Vagina (tissue), 2 donors: ENCODE measurements around the gene ANOS1. TPM values are rescaled to one million over a fixed set of nuclear protein-coding genes. Genes with fewer than 3 reads are reported as not detected.
"Not testable (repeated sequence)": the region's sequence is repeated elsewhere in the genome, so short reads cannot be mapped to it uniquely, and the experiment has no call there.

ENCODE experiments used
- DNase-seq, 2 donors: peaks; one replicate each; pipeline ENCODE4 v3.0.0-alpha.2; 2017; ENCODE audit errors: extremely low spot score in 2 of 2
- H3K27ac ChIP-seq: fragments of 200-600 bp; sonication (generic); one replicate; pipeline ENCODE4 v1.5.1; 2019
- H3K27me3 ChIP-seq: fragments of 200-600 bp; sonication (generic); one replicate; pipeline ENCODE4 v1.5.1; 2019
- H3K36me3 ChIP-seq, 2 donors: fragments of 200-600 bp; sonication (generic); one replicate each; pipeline ENCODE4 v1.5.1; 2017 to 2019
- H3K4me1 ChIP-seq: fragments of 200-600 bp; sonication (generic); one replicate; pipeline ENCODE4 v1.5.1; 2019
- H3K4me3 ChIP-seq, 2 donors: fragments of 200-600 bp; sonication (generic); 1 replicate in 1 of 2; 2 replicates in 1 of 2; pipeline ENCODE4 v1.5.1; 2016 to 2019
- H3K9me3 ChIP-seq: fragments of 200-600 bp; sonication (generic); one replicate; pipeline ENCODE4 v1.5.1; 2019
- CTCF ChIP-seq, 3 experiments: fragments of 450-650 bp in 2 of 3; fragments of 200-600 bp in 1 of 3; sonication (generic) in 1 of 3; IDR thresholded peaks; one replicate each; pipeline ENCODE4 v1.5.1; 2017 to 2019; ENCODE audit warnings: antibody characterized with exemption in 3 of 3, mild to moderate bottlenecking in 2 of 3, moderate library complexity in 2 of 3
- POLR2A ChIP-seq, 2 donors: fragments of 450-650 bp; IDR thresholded peaks; one replicate each; pipeline ENCODE4 v1.6.1; 2017; ENCODE audit warnings: antibody characterized with exemption in 2 of 2, mild to moderate bottlenecking in 2 of 2, moderate library complexity in 2 of 2
- POLR2AphosphoS5 ChIP-seq, 2 donors: sonication (generic); formaldehyde crosslinking; IDR thresholded peaks; one replicate each; pipeline ENCODE4 v1.9.0; 2017; ENCODE audit warnings: antibody characterized with exemption in 2 of 2, mild to moderate bottlenecking in 2 of 2, low read depth in 1 of 2; ENCODE audit not compliant: insufficient read depth in 1 of 2
- intact Hi-C: fragments of 100-400 bp; cut with DNase I; formaldehyde crosslinking; loops from one replicate; pipeline ENCODE4 v1.15.1; 2023
- total RNA-seq: library from RNA; depleted of rRNA; stranded (reverse); fragments of >200 nt; gene quantifications from one replicate; pipeline ENCODE4 v1.2.3, GENCODE V29; 2016

The ANOS1 gene
- 3.2 TPM for total RNA-seq

GRCh38 chrX:8731559-8732395 is at the start of gene ANOS1:
Gene ANOS1 (minus strand): TSS chrX:8732137. CDS start chrX:8732036, 101 bp downstream.
- Histone ChIP-seq H3K9me3 (no peaks in the 10 kb centered on the region), H3K4me1 (peaks cover 12% of the 10 kb centered on the region), H3K27ac (no peak within 1 kb of the TSS), H3K36me3 (no peaks in the 10 kb centered on the region), H3K27me3 (no peaks in the 10 kb centered on the region), H3K4me3 (peak within 1 kb of the TSS; percentile 39 to 44)
- TF ChIP-seq POLR2AphosphoS5 (IDR thresholded peaks at IDR 0.05; ENCODE audit: insufficient read depth in 1 of 2, low read depth in 1 of 2) (no peak), POLR2A (IDR thresholded peaks at IDR 0.05) (no peak), CTCF (IDR thresholded peaks at IDR 0.05) (no peak)
- intact Hi-C loops = loop anchor here (10.0 kb wide), 1 partner anchor 737 kb away; no protein-coding TSS in a partner anchor
- no peak for DNase-seq

GRCh38 chrX:8773117-8773516 is 41.2 kb upstream of the ANOS1 start:
- no peak overlapping the region for H3K4me3 ChIP-seq
- no peaks in the 10 kb centered on the region for H3K27me3 ChIP-seq
- no peaks in the 10 kb centered on the region for H3K4me1 ChIP-seq
- H3K27ac ChIP-seq = no peak overlapping the region
- no peak for DNase-seq
- TF ChIP-seq POLR2A (IDR thresholded peaks at IDR 0.05) (no peak), CTCF (IDR thresholded peaks at IDR 0.05) (no peak), POLR2AphosphoS5 (IDR thresholded peaks at IDR 0.05; ENCODE audit: insufficient read depth in 1 of 2, low read depth in 1 of 2) (no peak)
- H3K36me3 ChIP-seq = no peaks in the 10 kb centered on the region
- intact Hi-C loops = no loop called here
- H3K9me3 ChIP-seq = no peaks in the 10 kb centered on the region

- Histone ChIP-seq H3K4me1 (no peaks in the 10 kb centered on the region), H3K36me3 (no peaks in the 10 kb centered on the region), H3K9me3 (no peaks in the 10 kb centered on the region), H3K27ac (no peak overlapping the region), H3K4me3 (no peak overlapping the region), H3K27me3 (no peaks in the 10 kb centered on the region)
- intact Hi-C loops = no loop called here
- DNase-seq = no peak
- no peak for TF ChIP-seq POLR2AphosphoS5 (IDR thresholded peaks at IDR 0.05; ENCODE audit: insufficient read depth in 1 of 2, low read depth in 1 of 2)
- TF ChIP-seq CTCF (IDR thresholded peaks at IDR 0.05) = no peak
- no peak for TF ChIP-seq POLR2A (IDR thresholded peaks at IDR 0.05)
Observed at GRCh38 chrX:8760021-8760420, 28.1 kb upstream of the ANOS1 start.

GRCh38 chrX:8758706-8759105 is 26.8 kb upstream of the ANOS1 start:
- intact Hi-C loops, H3K36me3 ChIP-seq, H3K9me3 ChIP-seq, H3K4me3 ChIP-seq, H3K4me1 ChIP-seq, DNase-seq, H3K27ac ChIP-seq, H3K27me3 ChIP-seq: not testable (repeated sequence)

GRCh38 chrX:8757609-8758389 is 25.9 kb upstream of the ANOS1 start:
- H3K4me3 ChIP-seq, H3K9me3 ChIP-seq, DNase-seq, H3K36me3 ChIP-seq, H3K27me3 ChIP-seq, intact Hi-C loops, H3K27ac ChIP-seq, H3K4me1 ChIP-seq: not testable (repeated sequence)

GRCh38 chrX:8755813-8756212 is 23.9 kb upstream of the ANOS1 start:
- no peak for DNase-seq
- Histone ChIP-seq H3K4me3 (no peak overlapping the region), H3K9me3 (no peaks in the 10 kb centered on the region), H3K27me3 (no peaks in the 10 kb centered on the region), H3K27ac (no peak overlapping the region), H3K4me1 (no peaks in the 10 kb centered on the region), H3K36me3 (no peaks in the 10 kb centered on the region)
- intact Hi-C loops = no loop called here
- TF ChIP-seq POLR2A (IDR thresholded peaks at IDR 0.05) (no peak), POLR2AphosphoS5 (IDR thresholded peaks at IDR 0.05; ENCODE audit: insufficient read depth in 1 of 2, low read depth in 1 of 2) (no peak), CTCF (IDR thresholded peaks at IDR 0.05) (no peak)
